GM12878 (cell line): Measurements from ENCODE around the gene CLPTM1L.

ENCODE experiments used
- BRCA1 ChIP-seq: IDR thresholded peaks from 2 replicates; pipeline ENCODE4 v1.6.1; 2011; ENCODE audit warnings: low read depth, low read length, improper control_type of control experiment
- CTCF ChIP-seq, 3 experiments: IDR thresholded peaks in 2 of 3; conservative IDR thresholded peaks in 1 of 3; 2 replicates each; pipeline ENCODE4 v1.5.1; 2011; ENCODE audit warnings: low read depth in 3 of 3, low read length in 3 of 3, mild to moderate bottlenecking in 3 of 3, control low read depth in 2 of 3, moderate library complexity in 2 of 3, inconsistent platforms in 1 of 3, mixed read lengths in 1 of 3; ENCODE audit not compliant: control insufficient read depth in 2 of 3, insufficient read depth in 1 of 3; ENCODE audit errors: extremely low read depth in 1 of 3
- POLR2A ChIP-seq: IDR thresholded peaks from 2 replicates; pipeline ENCODE4 v1.6.1; 2011; ENCODE audit warnings: low read depth, mild to moderate bottlenecking, low read length
- POLR2AphosphoS2 ChIP-seq: IDR thresholded peaks from 2 replicates; pipeline ENCODE4 v1.6.1; 2011; ENCODE audit warnings: low read depth, mild to moderate bottlenecking, low read length, improper control_type of control experiment, moderate library complexity
- REST ChIP-seq: IDR thresholded peaks from 2 replicates; pipeline ENCODE4 v1.6.1; 2012; ENCODE audit warnings: mild to moderate bottlenecking, low read depth, low read length
- SP1 ChIP-seq: IDR thresholded peaks from one replicate; pipeline ENCODE4 v1.6.1; 2011; ENCODE audit warnings: low read depth, low read length
- SRF ChIP-seq, 2 experiments: IDR thresholded peaks; 2 replicates each; pipeline ENCODE4 v1.6.1; 2011; ENCODE audit warnings: low read depth in 2 of 2, low read length in 2 of 2, mild to moderate bottlenecking in 1 of 2, moderate library complexity in 1 of 2
- TARDBP ChIP-seq: IDR thresholded peaks from 2 replicates; pipeline ENCODE4 v1.6.1; 2016; ENCODE audit warnings: borderline replicate concordance
- TCF7 ChIP-seq: IDR thresholded peaks from 2 replicates; pipeline ENCODE4 v1.6.1; 2014; ENCODE audit warnings: antibody characterized with exemption, borderline replicate concordance

GRCh38 chr5:1390861-1391600 lies 46.1 kb upstream of the CLPTM1L start:
- no peak for TF ChIP-seq BRCA1
- no peak for TF ChIP-seq REST
- TF ChIP-seq POLR2A, result no peak
- TF ChIP-seq CTCF (IDR thresholded peaks at IDR 0.05 in 2 of 3, conservative IDR thresholded peaks at IDR 0.05 in 1 of 3; ENCODE audit: control insufficient read depth in 2 of 3, extremely low read depth in 1 of 3, insufficient read depth in 1 of 3, low read depth in 3 of 3, low read length in 3 of 3), result no peak
- no peak for TF ChIP-seq TARDBP
- no peak for TF ChIP-seq SRF (IDR thresholded peaks at IDR 0.05; ENCODE audit: low read depth in 2 of 2, low read length in 2 of 2)
- TF ChIP-seq POLR2AphosphoS2, result no peak
- no peak for TF ChIP-seq SP1
- TF ChIP-seq TCF7, result no peak
